Endodermal cell (in vitro differentiated cells): ENCODE measurements around the gene DOCK2. TPM values are rescaled to one million over a fixed set of nuclear protein-coding genes. Genes with fewer than 3 reads are reported as not detected.
A peak's percentile ranks its signal among the peaks of the same experiment; 100 is the strongest.

ENCODE experiments used
- DNase-seq: peaks from one replicate; pipeline ENCODE4 v3.0.0-alpha.2; 2017
- H3K27ac ChIP-seq: 2 replicates; pipeline ENCODE4 v1.5.1; 2013; ENCODE audit warnings: mild to moderate bottlenecking, low read depth, low read length, moderate library complexity
- H3K27me3 ChIP-seq: 2 replicates; pipeline ENCODE4 v1.6.1; 2013; ENCODE audit warnings: mild to moderate bottlenecking, low read length, moderate library complexity; ENCODE audit not compliant: insufficient read depth, control insufficient read depth, poor library complexity, severe bottlenecking
- H3K36me3 ChIP-seq: 2 replicates; pipeline ENCODE4 v1.7.0; 2013; ENCODE audit warnings: mild to moderate bottlenecking, low read length, moderate library complexity; ENCODE audit not compliant: control insufficient read depth, insufficient read depth
- H3K4me1 ChIP-seq: one replicate; pipeline ENCODE4 v1.7.0; 2013; ENCODE audit warnings: low read length; ENCODE audit not compliant: control insufficient read depth, insufficient read depth
- H3K4me3 ChIP-seq: 2 replicates; pipeline ENCODE4 v1.5.1; 2013; ENCODE audit warnings: mild to moderate bottlenecking, low read length, moderate library complexity
- H3K9ac ChIP-seq: 2 replicates; pipeline ENCODE4 v1.6.1; 2013; ENCODE audit warnings: mild to moderate bottlenecking, low read length, moderate library complexity; ENCODE audit not compliant: poor library complexity, severe bottlenecking; ENCODE audit errors: extremely low read depth
- H3K9me3 ChIP-seq: 2 replicates; pipeline ENCODE4 v1.6.1; 2013; ENCODE audit warnings: mild to moderate bottlenecking, low read length, moderate library complexity; ENCODE audit not compliant: control insufficient read depth
- H3K27ac Mint-ChIP-seq: 2 replicates; pipeline ENCODE4 v1.8.0; 2020; ENCODE audit warnings: mixed read lengths
- H3K27me3 Mint-ChIP-seq: 2 replicates; pipeline ENCODE4 v1.8.0; 2021; ENCODE audit warnings: mild to moderate bottlenecking, mixed read lengths; ENCODE audit not compliant: insufficient read depth
- H3K36me3 Mint-ChIP-seq: 2 replicates; pipeline ENCODE4 v1.8.0; 2020; ENCODE audit warnings: low read depth, mixed read lengths
- H3K4me1 Mint-ChIP-seq: 2 replicates; pipeline ENCODE4 v1.8.0; 2020; ENCODE audit warnings: mixed read lengths
- H3K4me3 Mint-ChIP-seq: 2 replicates; pipeline ENCODE4 v1.8.0; 2020; ENCODE audit warnings: mild to moderate bottlenecking, moderate library complexity, mixed read lengths
- H3K9me3 Mint-ChIP-seq: 2 replicates; pipeline ENCODE4 v1.8.0; 2020; ENCODE audit warnings: mild to moderate bottlenecking, mixed read lengths
- WGBS, 2 experiments: methylation state at CpG; one replicate each; pipeline versions ENCODE4 v1.1.5 to v1.1.7; 2013; ENCODE audit warnings: missing lambda C conversion rate in 2 of 2, mixed read lengths in 1 of 2; ENCODE audit not compliant: insufficient coverage in 1 of 2, insufficient read length in 1 of 2; 5-methylcytosine and 5-hydroxymethylcytosine counted together
- total RNA-seq, 2 donors: library from RNA; stranded (reverse); fragmentation: NEBNext Ultra II Directional in 1 of 2; extraction: Animal tissue kit (Norgen Biotek cat#: 25700) in 1 of 2; gene quantifications; 2 replicates in 1 of 2; 3 replicates in 1 of 2; pipeline ENCODE4 v1.2.1, GENCODE V29; 2021
- TF ChIP-seq, protein P1 (sequence below): fragments of 200-600 bp; sonication (generic); conservative IDR thresholded peaks from 2 replicates; pipeline ENCODE4 v1.5.0; 2021; ENCODE audit warnings: antibody characterized with exemption, mild to moderate bottlenecking

The DOCK2 gene
- total RNA-seq, 2 donors from 2014 or later, result 2.6 to 3.9 TPM

GRCh38 chr5:169801781-169802180 is 164.7 kb downstream of the DOCK2 start:
- no peak overlapping the region for H3K27ac Mint-ChIP-seq
- Histone ChIP-seq H3K9ac (no peak overlapping the region), H3K9me3 (no peaks in the 10 kb centered on the region), H3K4me1 (peaks cover 18% of the 10 kb centered on the region), H3K27me3 (no peaks in the 10 kb centered on the region), H3K4me3 (no peak overlapping the region), H3K36me3 (no peaks in the 10 kb centered on the region), H3K27ac (no peak overlapping the region)
- peaks cover 40% of the 10 kb centered on the region for H3K4me1 Mint-ChIP-seq
- TF ChIP-seq, protein P1, sequence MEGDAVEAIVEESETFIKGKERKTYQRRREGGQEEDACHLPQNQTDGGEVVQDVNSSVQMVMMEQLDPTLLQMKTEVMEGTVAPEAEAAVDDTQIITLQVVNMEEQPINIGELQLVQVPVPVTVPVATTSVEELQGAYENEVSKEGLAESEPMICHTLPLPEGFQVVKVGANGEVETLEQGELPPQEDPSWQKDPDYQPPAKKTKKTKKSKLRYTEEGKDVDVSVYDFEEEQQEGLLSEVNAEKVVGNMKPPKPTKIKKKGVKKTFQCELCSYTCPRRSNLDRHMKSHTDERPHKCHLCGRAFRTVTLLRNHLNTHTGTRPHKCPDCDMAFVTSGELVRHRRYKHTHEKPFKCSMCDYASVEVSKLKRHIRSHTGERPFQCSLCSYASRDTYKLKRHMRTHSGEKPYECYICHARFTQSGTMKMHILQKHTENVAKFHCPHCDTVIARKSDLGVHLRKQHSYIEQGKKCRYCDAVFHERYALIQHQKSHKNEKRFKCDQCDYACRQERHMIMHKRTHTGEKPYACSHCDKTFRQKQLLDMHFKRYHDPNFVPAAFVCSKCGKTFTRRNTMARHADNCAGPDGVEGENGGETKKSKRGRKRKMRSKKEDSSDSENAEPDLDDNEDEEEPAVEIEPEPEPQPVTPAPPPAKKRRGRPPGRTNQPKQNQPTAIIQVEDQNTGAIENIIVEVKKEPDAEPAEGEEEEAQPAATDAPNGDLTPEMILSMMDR, result no peak
- H3K36me3 Mint-ChIP-seq, result no peaks in the 10 kb centered on the region
- H3K9me3 Mint-ChIP-seq, result no peaks in the 10 kb centered on the region
- H3K27me3 Mint-ChIP-seq, result no peaks in the 10 kb centered on the region
- DNase-seq, result no peak
- WGBS, 2 experiments, result 86 to 100% methylated on average over 2 of the region's 2 CpGs
- no peak overlapping the region for H3K4me3 Mint-ChIP-seq

- Mint-ChIP-seq H3K4me3 (no peak overlapping the region), H3K36me3 (no peaks in the 10 kb centered on the region), H3K27me3 (no peaks in the 10 kb centered on the region), H3K4me1 (peaks cover 41% of the 10 kb centered on the region), H3K27ac (peak overlapping the region; percentile 41), H3K9me3 (no peaks in the 10 kb centered on the region)
- Histone ChIP-seq H3K9me3 (no peaks in the 10 kb centered on the region), H3K9ac (no peak overlapping the region), H3K4me3 (no peak overlapping the region), H3K4me1 (peaks cover 16% of the 10 kb centered on the region), H3K36me3 (no peaks in the 10 kb centered on the region), H3K27me3 (no peaks in the 10 kb centered on the region), H3K27ac (no peak overlapping the region)
- 77 to 85% methylated on average over 10 of the region's 10 CpGs for WGBS, 2 experiments
- DNase-seq, result no peak
- TF ChIP-seq, protein P1, result no peak
These were observed 166.3 kb downstream of the DOCK2 start for GRCh38 chr5:169803077-169803981.

- H3K4me3 Mint-ChIP-seq, result no peak overlapping the region
- WGBS, 2 experiments, result 75 to 93% methylated on average over 1 of the region's 1 CpG
- no peaks in the 10 kb centered on the region for H3K36me3 ChIP-seq
- no peak overlapping the region for H3K27ac ChIP-seq
- DNase-seq, result no peak
- H3K4me1 ChIP-seq, result peaks cover 14% of the 10 kb centered on the region
- H3K4me3 ChIP-seq, result no peak overlapping the region
- H3K9me3 Mint-ChIP-seq, result no peaks in the 10 kb centered on the region
- H3K36me3 Mint-ChIP-seq, result no peaks in the 10 kb centered on the region
- H3K27ac Mint-ChIP-seq, result no peak overlapping the region
- no peaks in the 10 kb centered on the region for H3K27me3 ChIP-seq
- H3K4me1 Mint-ChIP-seq, result peaks cover 40% of the 10 kb centered on the region
- H3K9me3 ChIP-seq, result no peaks in the 10 kb centered on the region
- H3K27me3 Mint-ChIP-seq, result no peaks in the 10 kb centered on the region
- TF ChIP-seq, protein P1, result no peak
- no peak overlapping the region for H3K9ac ChIP-seq
These were observed 167.8 kb downstream of the DOCK2 start for GRCh38 chr5:169804861-169805260.
